ENCODE results near the gene CD2. TPM values are rescaled to one million over a fixed set of nuclear protein-coding genes. Genes with fewer than 3 reads are reported as not detected.
A peak's percentile ranks its signal among the peaks of the same experiment; 100 is the strongest.

The CD2 gene
- total RNA-seq, 1 experiment from 2014 or later, result not detected

GRCh38 chr1:116735246-116735645, 19.0 kb upstream of the CD2 start:
- Histone ChIP-seq H3K4me1 (no peaks in the 10 kb centered on the region), H3K27me3 (replicated peaks; ENCODE audit: control insufficient read depth, insufficient read depth, low read length) (no peaks in the 10 kb centered on the region), H3K9me3 (no peaks in the 10 kb centered on the region), H3K36me3 (ENCODE audit: control insufficient read depth, insufficient read depth, low read length) (no peaks in the 10 kb centered on the region), H3K4me3 (ENCODE audit: low read depth, low read length) (no peak overlapping the region)
- no peak overlapping the region for H3K27ac Mint-ChIP-seq (ENCODE audit: unreplicated experiment)
- CTCF ChIA-PET, result no interaction called here
- BruUV-seq (replicated peaks), result no TSS peak
- no peaks in the 10 kb centered on the region for H3K36me3 Mint-ChIP-seq (ENCODE audit: insufficient read depth, unreplicated experiment)
- peaks cover 5% of the 10 kb centered on the region for H3K9me3 Mint-ChIP-seq (ENCODE audit: unreplicated experiment)
- no peaks in the 10 kb centered on the region for H3K27me3 Mint-ChIP-seq (ENCODE audit: insufficient read depth, unreplicated experiment)
- no peak for DNase-seq
- POLR2A ChIA-PET, result no interaction called here
- H3K4me1 Mint-ChIP-seq (ENCODE audit: low read depth, unreplicated experiment), result no peaks in the 10 kb centered on the region
- no peak overlapping the region for H3K4me3 Mint-ChIP-seq (ENCODE audit: unreplicated experiment)
- no peak for TF ChIP-seq CTCF (IDR thresholded peaks at IDR 0.05; ENCODE audit: insufficient read depth in 1 of 2, low read depth in 1 of 2, low read length in 1 of 2, severe bottlenecking in 1 of 2, unreplicated experiment in 1 of 2)
- intact Hi-C loops (cut with micrococcal nuclease; ENCODE audit: unreplicated experiment), result loop anchor here (5.0 kb wide), 1 partner anchor 163 kb away; the partner anchor contains the start of gene CD58

- Mint-ChIP-seq H3K36me3 (ENCODE audit: insufficient read depth, unreplicated experiment) (no peaks in the 10 kb centered on the region), H3K27me3 (ENCODE audit: insufficient read depth, unreplicated experiment) (no peaks in the 10 kb centered on the region), H3K27ac (ENCODE audit: unreplicated experiment) (no peak overlapping the region), H3K4me1 (ENCODE audit: low read depth, unreplicated experiment) (no peaks in the 10 kb centered on the region), H3K4me3 (ENCODE audit: unreplicated experiment) (no peak overlapping the region), H3K9me3 (ENCODE audit: unreplicated experiment) (peaks cover 18% of the 10 kb centered on the region)
- TF ChIP-seq CTCF (IDR thresholded peaks at IDR 0.05; ENCODE audit: insufficient read depth in 1 of 2, low read depth in 1 of 2, low read length in 1 of 2, severe bottlenecking in 1 of 2, unreplicated experiment in 1 of 2), result peak; percentile 57 to 71
- H3K9me3 ChIP-seq, result no peaks in the 10 kb centered on the region
- intact Hi-C loops (cut with micrococcal nuclease; ENCODE audit: unreplicated experiment), result loop anchor here (1.0 to 5.0 kb wide), 3 partner anchors 80 to 165 kb away; partner anchors contain the start of gene CD58
- no peak overlapping the region for H3K4me3 ChIP-seq (ENCODE audit: low read depth, low read length)
- H3K36me3 ChIP-seq (ENCODE audit: control insufficient read depth, insufficient read depth, low read length), result no peaks in the 10 kb centered on the region
- H3K27me3 ChIP-seq (replicated peaks; ENCODE audit: control insufficient read depth, insufficient read depth, low read length), result no peaks in the 10 kb centered on the region
- ChIA-PET POLR2A (no interaction called here), CTCF (interaction anchor here (0.5 to 1.6 kb wide), 12 partner anchors 62 to 1012 kb away, joined by 3 to 12 read pairs (median 4); partner anchors contain the start of gene TTF2)
- peak in 1 of 2 experiments; percentile 50 for DNase-seq
- no peaks in the 10 kb centered on the region for H3K4me1 ChIP-seq
- no TSS peak for BruUV-seq (replicated peaks)
Measured at GRCh38 chr1:116737020-116737854, 17.0 kb upstream of the CD2 start.

GRCh38 chr1:116737855-116738321, 16.3 kb upstream of the CD2 start:
- CTCF ChIA-PET, result interaction anchor here (0.6 to 1.6 kb wide), 10 partner anchors 62 to 1012 kb away, joined by 3 to 12 read pairs (median 4); partner anchors contain the start of gene TTF2
- intact Hi-C loops (cut with micrococcal nuclease; ENCODE audit: unreplicated experiment), result loop anchor here (1.0 to 5.0 kb wide), 3 partner anchors 79 to 166 kb away; partner anchors contain the start of gene CD58
- Mint-ChIP-seq H3K9me3 (ENCODE audit: unreplicated experiment) (peaks cover 23% of the 10 kb centered on the region), H3K27ac (ENCODE audit: unreplicated experiment) (no peak overlapping the region), H3K4me1 (ENCODE audit: low read depth, unreplicated experiment) (no peaks in the 10 kb centered on the region), H3K27me3 (ENCODE audit: insufficient read depth, unreplicated experiment) (no peaks in the 10 kb centered on the region), H3K36me3 (ENCODE audit: insufficient read depth, unreplicated experiment) (no peaks in the 10 kb centered on the region), H3K4me3 (ENCODE audit: unreplicated experiment) (no peak overlapping the region)
- POLR2A ChIA-PET, result no interaction called here
- Histone ChIP-seq H3K4me3 (ENCODE audit: low read depth, low read length) (no peak overlapping the region), H3K9me3 (no peaks in the 10 kb centered on the region; the same call in 1 of the 2 replicates), H3K27me3 (replicated peaks; ENCODE audit: control insufficient read depth, insufficient read depth, low read length) (no peaks in the 10 kb centered on the region), H3K4me1 (no peaks in the 10 kb centered on the region), H3K36me3 (ENCODE audit: control insufficient read depth, insufficient read depth, low read length) (no peaks in the 10 kb centered on the region)
- TF ChIP-seq CTCF (IDR thresholded peaks at IDR 0.05; ENCODE audit: insufficient read depth in 1 of 2, low read depth in 1 of 2, low read length in 1 of 2, severe bottlenecking in 1 of 2, unreplicated experiment in 1 of 2), result no peak
- BruUV-seq (replicated peaks), result no TSS peak
- DNase-seq, result no peak
